H9 (cell line): Measurements from ENCODE around the gene PLPPR4. TPM values are rescaled to one million over a fixed set of nuclear protein-coding genes. Genes with fewer than 3 reads are reported as not detected.

Source experiments
- DNase-seq: peaks from one replicate; pipeline ENCODE4 v3.0.0-alpha.2; 2017
- H2AFZ ChIP-seq: one replicate; pipeline ENCODE4 v1.6.1; 2013; ENCODE audit warnings: mild to moderate bottlenecking, low read length, control low read depth, moderate library complexity
- H2AK5ac ChIP-seq: 2 replicates; pipeline ENCODE4 v1.6.1; 2013; ENCODE audit warnings: low read length, control low read depth, mixed read lengths; ENCODE audit not compliant: insufficient read length
- H2BK120ac ChIP-seq: one replicate; pipeline ENCODE4 v1.6.1; 2013; ENCODE audit warnings: low read depth, mild to moderate bottlenecking, low read length, control low read depth, inconsistent platforms; ENCODE audit not compliant: poor library complexity, severe bottlenecking
- H2BK12ac ChIP-seq: 2 replicates; pipeline ENCODE4 v1.6.1; 2013; ENCODE audit warnings: low read length, control low read depth, mixed read lengths, low read depth; ENCODE audit not compliant: insufficient read length
- H2BK15ac ChIP-seq: 2 replicates; pipeline ENCODE4 v1.6.1; 2013; ENCODE audit warnings: low read depth, low read length, control low read depth
- H2BK20ac ChIP-seq: one replicate; pipeline ENCODE4 v1.6.1; 2013; ENCODE audit warnings: low read depth, mild to moderate bottlenecking, low read length, control low read depth, inconsistent platforms; ENCODE audit not compliant: poor library complexity, severe bottlenecking
- H2BK5ac ChIP-seq: 2 replicates; pipeline ENCODE4 v1.6.1; 2013; ENCODE audit warnings: low read length, control low read depth, mixed read lengths; ENCODE audit not compliant: insufficient read length
- H3K14ac ChIP-seq: 2 replicates; pipeline ENCODE4 v1.6.1; 2013; ENCODE audit warnings: low read length, control low read depth; ENCODE audit not compliant: insufficient read depth
- H3K18ac ChIP-seq: 2 replicates; pipeline ENCODE4 v1.6.1; 2013; ENCODE audit warnings: low read depth, mild to moderate bottlenecking, mixed read lengths, low read length, control low read depth; ENCODE audit not compliant: insufficient read length
- H3K23ac ChIP-seq: 2 replicates; pipeline ENCODE4 v1.6.1; 2013; ENCODE audit warnings: low read length, control low read depth, mixed read lengths, low read depth; ENCODE audit not compliant: insufficient read length
- H3K23me2 ChIP-seq: 2 replicates; pipeline ENCODE4 v1.6.1; 2013; ENCODE audit warnings: low read depth, mild to moderate bottlenecking, mixed read lengths, low read length, control low read depth; ENCODE audit not compliant: insufficient read length, poor library complexity, severe bottlenecking
- H3K27ac ChIP-seq: 2 replicates; pipeline ENCODE4 v1.5.1; 2013; ENCODE audit warnings: low read length, control low read depth, mixed read lengths, low read depth; ENCODE audit not compliant: insufficient read length
- H3K27me3 ChIP-seq: 2 replicates; pipeline ENCODE4 v1.6.1; 2013; ENCODE audit warnings: low read length, control low read depth, inconsistent platforms; ENCODE audit not compliant: insufficient read depth
- H3K4ac ChIP-seq: 2 replicates; pipeline ENCODE4 v1.6.1; 2013; ENCODE audit warnings: low read depth, mild to moderate bottlenecking, control low read depth, inconsistent platforms, low read length, moderate library complexity
- H3K4me1 ChIP-seq: 2 replicates; pipeline ENCODE4 v1.6.1; 2013; ENCODE audit warnings: low read length, control low read depth, inconsistent platforms; ENCODE audit not compliant: insufficient read depth
- H3K4me2 ChIP-seq: 2 replicates; pipeline ENCODE4 v1.6.1; 2013; ENCODE audit warnings: low read length, control low read depth, mixed read lengths; ENCODE audit not compliant: insufficient read length, insufficient read depth
- H3K56ac ChIP-seq: 2 replicates; pipeline ENCODE4 v1.6.1; 2013; ENCODE audit warnings: low read depth, mild to moderate bottlenecking, mixed read lengths, low read length, control low read depth; ENCODE audit not compliant: insufficient read length
- H3K79me1 ChIP-seq: 2 replicates; pipeline ENCODE4 v1.6.1; 2013; ENCODE audit warnings: low read depth, mild to moderate bottlenecking, moderate library complexity, low read length, control low read depth, inconsistent platforms; ENCODE audit not compliant: insufficient read depth, poor library complexity, severe bottlenecking
- H3K79me2 ChIP-seq: 2 replicates; pipeline ENCODE4 v1.6.1; 2013; ENCODE audit warnings: low read length, control low read depth, inconsistent platforms; ENCODE audit not compliant: insufficient read depth
- H3K9ac ChIP-seq: 2 replicates; pipeline ENCODE4 v1.6.1; 2013; ENCODE audit warnings: low read length, control low read depth, mixed read lengths; ENCODE audit not compliant: insufficient read length; ENCODE audit errors: extremely low read depth
- H3K9me3 ChIP-seq: one replicate; pipeline ENCODE4 v1.6.1; 2013; ENCODE audit warnings: low read depth, low read length, inconsistent platforms; ENCODE audit not compliant: control insufficient read depth
- H3T11ph ChIP-seq: one replicate; pipeline ENCODE4 v1.6.1; 2013; ENCODE audit warnings: mild to moderate bottlenecking, low read length, control low read depth, inconsistent platforms
- H4K20me1 ChIP-seq: one replicate; pipeline ENCODE4 v1.6.1; 2013; ENCODE audit not compliant: control insufficient read depth, insufficient read length, insufficient read depth
- H4K5ac ChIP-seq: 2 replicates; pipeline ENCODE4 v1.6.1; 2013; ENCODE audit warnings: low read depth, mild to moderate bottlenecking, mixed read lengths, low read length, control low read depth; ENCODE audit not compliant: insufficient read length
- H4K8ac ChIP-seq: replicated peaks from 2 replicates; pipeline ENCODE4 v1.6.1; 2013; ENCODE audit warnings: low read length, control low read depth, mixed read lengths, low read depth; ENCODE audit not compliant: insufficient read length
- H4K91ac ChIP-seq: 2 replicates; pipeline ENCODE4 v1.6.1; 2013; ENCODE audit warnings: low read depth, mild to moderate bottlenecking, moderate library complexity, mixed read lengths, low read length, control low read depth; ENCODE audit not compliant: insufficient read length
- H3K27ac Mint-ChIP-seq, 3 experiments: 2 replicates in 2 of 3; 3 replicates in 1 of 3; pipeline ENCODE4 v1.8.0; 2020 to 2021; ENCODE audit warnings: mixed read lengths in 3 of 3, mild to moderate bottlenecking in 1 of 3, moderate library complexity in 1 of 3
- H3K27me3 Mint-ChIP-seq: 2 replicates; pipeline ENCODE4 v1.8.0; 2021; ENCODE audit warnings: low read depth, mild to moderate bottlenecking, moderate library complexity, mixed read lengths
- H3K36me3 Mint-ChIP-seq, 3 experiments: 2 replicates in 2 of 3; 3 replicates in 1 of 3; pipeline ENCODE4 v1.8.0; 2020 to 2021; ENCODE audit warnings: low read depth in 3 of 3, mixed read lengths in 3 of 3; ENCODE audit not compliant: insufficient read depth in 1 of 3
- H3K4me1 Mint-ChIP-seq, 2 experiments: 2 replicates each; pipeline ENCODE4 v1.8.0; 2020; ENCODE audit warnings: mixed read lengths in 2 of 2
- H3K4me3 Mint-ChIP-seq, 2 experiments: 2 replicates in 1 of 2; 3 replicates in 1 of 2; pipeline ENCODE4 v1.8.0; 2020 to 2021; ENCODE audit warnings: mild to moderate bottlenecking in 2 of 2, mixed read lengths in 2 of 2, moderate library complexity in 1 of 2
- H3K9me3 Mint-ChIP-seq, 2 experiments: 2 replicates in 1 of 2; 3 replicates in 1 of 2; pipeline ENCODE4 v1.8.0; 2020; ENCODE audit warnings: mild to moderate bottlenecking in 2 of 2, mixed read lengths in 2 of 2, moderate library complexity in 1 of 2
- CTCF ChIP-seq: fragments of 200-600 bp; sonication (generic); conservative IDR thresholded peaks from 3 replicates; pipeline ENCODE4 v1.8.0; 2021; ENCODE audit warnings: antibody characterized with exemption, mild to moderate bottlenecking
- WGBS: extraction: QIAGEN DNeasy Blood & Tissue Kit; methylation state at CpG from one replicate; pipeline ENCODE4 v1.1.7; 2013; ENCODE audit warnings: missing lambda C conversion rate, low lambda C conversion rate, mixed read lengths; ENCODE audit not compliant: insufficient read length; ENCODE audit errors: extremely low coverage; 5-methylcytosine and 5-hydroxymethylcytosine counted together
- total RNA-seq: library from RNA; stranded (reverse); gene quantifications from 2 replicates; pipeline ENCODE4 v1.2.1, GENCODE V29; 2021

PLPPR4 gene
- total RNA-seq, 1 experiment from 2014 or later = 0.31 TPM

DNA sequence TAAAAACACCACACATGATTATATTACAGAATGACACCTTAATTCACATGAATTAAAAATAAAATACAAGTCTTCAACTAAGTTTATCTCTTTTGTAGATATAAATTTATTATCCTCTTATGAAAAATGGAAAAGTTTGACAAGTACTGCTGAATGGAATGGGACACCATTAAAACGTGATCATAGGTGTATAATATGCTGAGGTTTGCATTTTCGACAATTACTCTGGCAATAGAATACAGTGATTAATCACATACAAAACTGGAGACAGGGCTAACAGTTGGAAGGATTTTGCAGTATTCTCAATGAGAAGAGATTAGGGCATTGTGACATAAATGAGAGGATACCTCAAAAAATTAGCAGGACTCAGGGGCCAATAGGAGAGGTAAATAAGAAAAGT, 17.1 kb upstream of the PLPPR4 start:
- Histone ChIP-seq H3K18ac (no peak overlapping the region), H3K27ac (no peak overlapping the region), H4K8ac (no peak overlapping the region), H2BK5ac (no peak overlapping the region), H3K27me3 (no peaks in the 10 kb centered on the region), H3K56ac (no peak overlapping the region), H3K4ac (no peak overlapping the region), H3K4me2 (no peak overlapping the region), H3K4me1 (no peaks in the 10 kb centered on the region), H3K9me3 (no peaks in the 10 kb centered on the region), H3K23ac (no peak overlapping the region), H2BK15ac (no peak overlapping the region), H3K14ac (no peak overlapping the region), H4K91ac (no peak overlapping the region), H3T11ph (no peak overlapping the region), H3K79me2 (no peaks in the 10 kb centered on the region), H2BK20ac (no peak overlapping the region), H2AFZ (no peak overlapping the region), H3K9ac (no peak overlapping the region), H2BK12ac (no peak overlapping the region), H3K79me1 (no peaks in the 10 kb centered on the region), H2AK5ac (no peak overlapping the region), H4K5ac (no peak overlapping the region), H4K20me1 (no peaks in the 10 kb centered on the region), H2BK120ac (no peak overlapping the region), H3K23me2 (no peaks in the 10 kb centered on the region)
- no CpG with 5 or more reads among the region's 2 CpGs for WGBS
- Mint-ChIP-seq H3K27me3 (no peaks in the 10 kb centered on the region), H3K4me3 (no peak overlapping the region), H3K27ac (no peak overlapping the region), H3K9me3 (peaks cover 0 to 4% of the 10 kb centered on the region in 2 experiments; a peak in 3 of 5 replicates), H3K36me3 (no peaks in the 10 kb centered on the region; a peak in 1 of 7 replicates), H3K4me1 (peaks cover 0 to 5% of the 10 kb centered on the region in 2 experiments; a peak in 1 of 4 replicates)
- DNase-seq = no peak
- TF ChIP-seq CTCF = no peak
